HepG2 (cell line): ENCODE data around the gene PRR12. TPM values are rescaled to one million over a fixed set of nuclear protein-coding genes. Genes with fewer than 3 reads are reported as not detected.

ENCODE experiments used
- ATAC-seq: fragments of 200-7000 bp; cut with Tn5 transposase; 3 replicates; pipeline ENCODE4 v1.9.1; 2020; ENCODE audit warnings: mild to moderate bottlenecking, moderate library complexity
- BruUV-seq: library from RNA; stranded (reverse); fragments of 400-500 nt; replicated peaks from 2 replicates; lab custom pipeline; 2021; lab: Mats Ljungman, UMichigan
- CTCF ChIA-PET: fragments of 300-600 bp; formaldehyde crosslinking; extraction: SDS; loops from one replicate; lab custom pipeline; 2021; ENCODE audit warnings: low total read pairs, inconsistent platforms, low intra/inter-chr PET ratio; lab: Yijun Ruan, JAX
- POLR2A ChIA-PET: fragments of 350-600 bp; sonication (Branson Sonifier 250); formaldehyde crosslinking; loops from one replicate; lab custom pipeline; 2020; ENCODE audit warnings: antibody characterized with exemption, inconsistent platforms; lab: Yijun Ruan, JAX
- DNase-seq: peaks from one replicate; pipeline ENCODE4 v3.0.0-alpha.2; 2015; ENCODE audit warnings: low spot score
- FAIRE-seq: peaks from 3 replicates; lab custom pipeline; 2011; peaks lifted over from hg19 to GRCh38; lab: Jason Lieb, UNC
- H2AFZ ChIP-seq: one replicate; pipeline ENCODE4 v1.6.1; 2011; ENCODE audit warnings: low read length, inconsistent platforms
- H3K27ac ChIP-seq: fragments of 300-600 bp; 3 replicates; pipeline ENCODE4 v1.8.0; 2011; ENCODE audit warnings: mixed run types, mild to moderate bottlenecking, mixed read lengths, low read length, inconsistent platforms; ENCODE audit not compliant: insufficient read depth; ENCODE audit errors: extremely low read length
- H3K27me3 ChIP-seq, 2 experiments: fragments of 200-600 bp in 1 of 2; 2 replicates in 1 of 2; 3 replicates in 1 of 2; pipeline versions ENCODE4 v1.6.0 to v1.8.0; 2011; ENCODE audit warnings: low read length in 2 of 2, mild to moderate bottlenecking in 2 of 2, moderate library complexity in 2 of 2, inconsistent platforms in 1 of 2; ENCODE audit not compliant: insufficient read depth in 2 of 2, control insufficient read depth in 1 of 2
- H3K36me3 ChIP-seq, 2 experiments: fragments of 200-600 bp in 1 of 2; replicated peaks in 1 of 2; 2 replicates in 1 of 2; 3 replicates in 1 of 2; pipeline versions ENCODE4 v1.5.1 to v1.8.0; 2011; ENCODE audit warnings: low read length in 2 of 2, inconsistent platforms in 1 of 2; ENCODE audit not compliant: insufficient read depth in 2 of 2, control insufficient read depth in 1 of 2
- H3K4me1 ChIP-seq: 2 replicates; pipeline ENCODE4 v1.5.1; 2012; ENCODE audit warnings: low read length, inconsistent platforms; ENCODE audit not compliant: insufficient read depth
- H3K4me2 ChIP-seq: 2 replicates; pipeline ENCODE4 v1.6.0; 2011; ENCODE audit warnings: low read depth, low read length, inconsistent platforms
- H3K4me3 ChIP-seq, 3 experiments: fragments of 200-600 bp in 1 of 3; sonication (generic), shearing (Covaris generic) in 1 of 3; replicated peaks in 1 of 3; 2 replicates each; pipeline ENCODE4 v1.5.1; 2011 to 2016; ENCODE audit warnings: low read length in 3 of 3, inconsistent platforms in 2 of 3, low read depth in 2 of 3, mild to moderate bottlenecking in 2 of 3, control low read depth in 1 of 3, mixed read lengths in 1 of 3; ENCODE audit not compliant: insufficient read depth in 1 of 3
- H3K79me2 ChIP-seq: one replicate; pipeline ENCODE4 v1.6.1; 2011; ENCODE audit warnings: low read length, inconsistent platforms; ENCODE audit not compliant: insufficient read depth
- H3K9ac ChIP-seq: 2 replicates; pipeline ENCODE4 v1.6.0; 2011; ENCODE audit warnings: mild to moderate bottlenecking, low read depth, low read length, inconsistent platforms; ENCODE audit not compliant: insufficient read depth
- H3K9me3 ChIP-seq: 2 replicates; pipeline ENCODE4 v1.5.1; 2012; ENCODE audit warnings: mild to moderate bottlenecking, low read length
- H4K20me1 ChIP-seq: 2 replicates; pipeline ENCODE4 v1.6.0; 2011; ENCODE audit warnings: inconsistent platforms, mild to moderate bottlenecking, low read length, moderate library complexity; ENCODE audit not compliant: insufficient read depth
- ARNT ChIP-seq: fragments of 450-650 bp; IDR thresholded peaks from 2 replicates; pipeline ENCODE4 v1.6.1; 2017
- CHCHD3 ChIP-seq: sonication (generic); formaldehyde crosslinking; IDR thresholded peaks from 2 replicates; pipeline ENCODE4 v1.8.0; 2022; ENCODE audit warnings: mild to moderate bottlenecking, missing genetic modification reagents, moderate library complexity
- KLF15 ChIP-seq: sonication (generic); formaldehyde crosslinking; IDR thresholded peaks from 2 replicates; pipeline ENCODE4 v1.8.1; 2023; ENCODE audit warnings: borderline replicate concordance, mild to moderate bottlenecking, inconsistent platforms, missing genetic modification reagents, mixed read lengths
- PAWR ChIP-seq: sonication (generic); formaldehyde crosslinking; IDR thresholded peaks from 2 replicates; pipeline ENCODE4 v1.4.0; 2020; ENCODE audit warnings: missing genetic modification reagents, mild to moderate bottlenecking, borderline replicate concordance
- PITX1 ChIP-seq: sonication (generic); formaldehyde crosslinking; IDR thresholded peaks from 2 replicates; pipeline ENCODE4 v1.5.1; 2020; ENCODE audit warnings: mild to moderate bottlenecking, missing genetic modification reagents
- ZNF160 ChIP-seq: sonication (generic); formaldehyde crosslinking; IDR thresholded peaks from 2 replicates; pipeline ENCODE4 v1.8.0; 2022; ENCODE audit warnings: mild to moderate bottlenecking, inconsistent platforms, missing genetic modification reagents
- ZNF20 ChIP-seq: sonication (generic); formaldehyde crosslinking; IDR thresholded peaks from 2 replicates; pipeline ENCODE4 v1.4.0; 2020; ENCODE audit warnings: mild to moderate bottlenecking, moderate library complexity, missing genetic modification reagents
- ZNF225 ChIP-seq: sonication (generic); formaldehyde crosslinking; IDR thresholded peaks from 2 replicates; pipeline ENCODE4 v1.4.0; 2020; ENCODE audit warnings: mild to moderate bottlenecking, missing genetic modification reagents
- ZNF510 ChIP-seq: sonication (generic); formaldehyde crosslinking; IDR thresholded peaks from 2 replicates; pipeline ENCODE4 v1.4.0; 2020; ENCODE audit warnings: low read depth, mild to moderate bottlenecking, missing genetic modification reagents
- ZNF766 ChIP-seq: sonication (generic); formaldehyde crosslinking; IDR thresholded peaks from 2 replicates; pipeline ENCODE4 v1.5.0; 2020; ENCODE audit warnings: missing genetic modification reagents, borderline replicate concordance
- ZNF878 ChIP-seq: sonication (generic); formaldehyde crosslinking; IDR thresholded peaks from 2 replicates; pipeline ENCODE4 v1.8.1; 2023; ENCODE audit warnings: mild to moderate bottlenecking, missing genetic modification reagents, moderate library complexity
- ZSCAN12 ChIP-seq: sonication (generic); formaldehyde crosslinking; IDR thresholded peaks from 2 replicates; pipeline ENCODE4 v1.9.0; 2021; ENCODE audit warnings: mild to moderate bottlenecking, missing genetic modification reagents
- WGBS: methylation state at CpG from one replicate; pipeline ENCODE4 v1.1.6; 2017; ENCODE audit warnings: low lambda C conversion rate; 5-methylcytosine and 5-hydroxymethylcytosine counted together
- in situ Hi-C: cut with HindIII; loops from 2 replicates; pipeline ENCODE4 v1.10.0; 2017; ENCODE audit warnings: low pct_unique_long_range_greater_than_20kb; ENCODE audit not compliant: extremely low pct_ligation_motif_present
- intact Hi-C: fragments of 100-400 bp; cut with micrococcal nuclease; formaldehyde crosslinking; loops from one replicate; pipeline ENCODE4 v1.10.0; 2022; ENCODE audit not compliant: unreplicated experiment
- polyA plus RNA-seq, 8 experiments: library from polyadenylated mRNA; depleted of rRNA in 3 of 8; stranded (reverse) in 7 of 8; unstranded in 1 of 8; fragments of >200 nt; fragmentation: Illumina TruSeq in 4 of 8; extraction: Trizol in 4 of 8; gene quantifications; 2 replicates each; pipeline versions ENCODE4 v1.2.1 to v1.2.3, GENCODE V29; 2011 to 2016; ENCODE audit warnings: low read depth in 4 of 8, missing spikeins in 1 of 8, mixed read lengths in 1 of 8; ENCODE audit not compliant: insufficient read depth in 1 of 8
- total RNA-seq, 5 experiments: library from RNA; depleted of rRNA; stranded (reverse); fragments of >200 nt; fragmentation: Illumina TruSeq; extraction: Trizol; gene quantifications; 2 replicates each; pipeline ENCODE4 v1.2.3, GENCODE V29; 2016; ENCODE audit warnings: low read depth in 1 of 5
- TF ChIP-seq, protein P1 (sequence below): sonication (generic); formaldehyde crosslinking; IDR thresholded peaks from 2 replicates; pipeline ENCODE4 v1.4.0; 2020; ENCODE audit warnings: mild to moderate bottlenecking, missing genetic modification reagents
- TF ChIP-seq, protein P2 (sequence below): sonication (generic); formaldehyde crosslinking; IDR thresholded peaks from 2 replicates; pipeline ENCODE4 v1.8.0; 2022; ENCODE audit warnings: missing genetic modification reagents, mild to moderate bottlenecking, borderline replicate concordance
- TF ChIP-seq, protein P3 (sequence below): sonication (generic); formaldehyde crosslinking; IDR thresholded peaks from 2 replicates; pipeline ENCODE4 v1.8.1; 2023; ENCODE audit warnings: mild to moderate bottlenecking, missing genetic modification reagents
- TF ChIP-seq, protein P4 (sequence below): sonication (generic); formaldehyde crosslinking; IDR thresholded peaks from 2 replicates; pipeline ENCODE4 v1.4.0; 2020; ENCODE audit warnings: missing genetic modification reagents
- TF ChIP-seq, protein P5 (sequence below): fragments of 450-650 bp; IDR thresholded peaks from 2 replicates; pipeline ENCODE4 v1.6.1; 2017

Gene PRR12
- total and polyA plus RNA-seq, 2 of the 13 experiments (the other 11 are each of a cell fraction or from before 2014, with no cell fraction given), result 0.62 to 1.5 TPM

DNA sequence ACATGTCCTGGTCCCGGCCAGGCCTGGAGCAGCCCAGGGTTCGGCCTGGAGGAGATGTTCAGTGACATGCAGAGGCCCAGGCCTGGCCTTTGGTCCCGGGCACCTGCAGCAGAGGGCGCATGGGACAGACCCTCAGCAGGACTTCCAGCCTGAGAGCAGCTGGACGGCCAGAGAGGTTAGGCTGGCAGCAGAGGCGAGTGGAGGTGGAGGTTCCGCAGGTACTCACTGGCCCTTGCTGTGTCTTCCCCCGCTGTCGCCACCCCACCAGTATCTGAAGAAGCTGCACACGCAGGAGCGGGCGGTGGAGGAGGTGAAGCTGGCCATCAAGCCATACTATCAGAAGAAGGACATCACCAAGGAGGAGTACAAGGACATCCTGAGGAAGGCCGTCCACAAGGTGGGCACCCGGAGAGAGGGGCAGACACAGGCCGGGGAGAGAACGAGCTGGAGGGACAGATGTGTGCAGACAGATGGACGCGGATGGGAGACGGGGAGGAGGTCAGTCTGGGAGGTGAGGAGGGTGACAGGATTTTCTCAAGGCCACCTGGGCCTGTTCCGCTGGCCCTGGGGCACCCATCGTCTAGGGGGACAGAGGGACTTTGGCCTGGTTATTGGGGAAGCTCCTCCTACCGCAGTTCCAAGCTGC, 66.6 kb downstream of the PRR12 start:
- in situ Hi-C loops, result no loop called here
- no TSS peak for BruUV-seq
- H4K20me1 ChIP-seq, result no peaks in the 10 kb centered on the region
- intact Hi-C loops, result no loop called here
- no peak overlapping the region for H3K4me3 ChIP-seq
- no peak overlapping the region for H2AFZ ChIP-seq
- no peaks in the 10 kb centered on the region for H3K79me2 ChIP-seq
- 95% methylated on average over 17 of the region's 22 CpGs for WGBS
- FAIRE-seq (no peak), ATAC-seq (no peak), DNase-seq (no peak)
- no peaks in the 10 kb centered on the region for H3K27me3 ChIP-seq
- no peak overlapping the region for H3K9ac ChIP-seq
- H3K36me3 ChIP-seq, result peaks cover 27 to 81% of the 10 kb centered on the region in 2 experiments
- ChIA-PET POLR2A (interaction anchor here (1.1 to 2.1 kb wide), 2 partner anchors 10 to 15 kb away, joined by 3 to 7 read pairs; partner anchors contain the start of gene SCAF1), CTCF (no interaction called here)
- no peak overlapping the region for H3K27ac ChIP-seq
- H3K4me2 ChIP-seq, result no peak overlapping the region
- H3K4me1 ChIP-seq, result peaks cover 14% of the 10 kb centered on the region; the same call in 1 of the 2 replicates
- no peaks in the 10 kb centered on the region for H3K9me3 ChIP-seq
- TF ChIP-seq, protein P1, sequence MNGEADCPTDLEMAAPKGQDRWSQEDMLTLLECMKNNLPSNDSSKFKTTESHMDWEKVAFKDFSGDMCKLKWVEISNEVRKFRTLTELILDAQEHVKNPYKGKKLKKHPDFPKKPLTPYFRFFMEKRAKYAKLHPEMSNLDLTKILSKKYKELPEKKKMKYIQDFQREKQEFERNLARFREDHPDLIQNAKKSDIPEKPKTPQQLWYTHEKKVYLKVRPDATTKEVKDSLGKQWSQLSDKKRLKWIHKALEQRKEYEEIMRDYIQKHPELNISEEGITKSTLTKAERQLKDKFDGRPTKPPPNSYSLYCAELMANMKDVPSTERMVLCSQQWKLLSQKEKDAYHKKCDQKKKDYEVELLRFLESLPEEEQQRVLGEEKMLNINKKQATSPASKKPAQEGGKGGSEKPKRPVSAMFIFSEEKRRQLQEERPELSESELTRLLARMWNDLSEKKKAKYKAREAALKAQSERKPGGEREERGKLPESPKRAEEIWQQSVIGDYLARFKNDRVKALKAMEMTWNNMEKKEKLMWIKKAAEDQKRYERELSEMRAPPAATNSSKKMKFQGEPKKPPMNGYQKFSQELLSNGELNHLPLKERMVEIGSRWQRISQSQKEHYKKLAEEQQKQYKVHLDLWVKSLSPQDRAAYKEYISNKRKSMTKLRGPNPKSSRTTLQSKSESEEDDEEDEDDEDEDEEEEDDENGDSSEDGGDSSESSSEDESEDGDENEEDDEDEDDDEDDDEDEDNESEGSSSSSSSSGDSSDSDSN (CRISPR knock-in tag), result no peak
- TF ChIP-seq ZNF225 (CRISPR knock-in tag) (no peak), CHCHD3 (no peak), ARNT (no peak), KLF15 (CRISPR knock-in tag) (no peak), ZNF878 (no peak), ZSCAN12 (CRISPR knock-in tag) (no peak), PAWR (CRISPR knock-in tag) (no peak), PITX1 (CRISPR knock-in tag) (no peak), ZNF510 (CRISPR knock-in tag) (no peak), ZNF766 (CRISPR knock-in tag) (no peak), ZNF20 (CRISPR knock-in tag) (no peak), ZNF160 (CRISPR knock-in tag) (no peak)
- TF ChIP-seq, protein P2, sequence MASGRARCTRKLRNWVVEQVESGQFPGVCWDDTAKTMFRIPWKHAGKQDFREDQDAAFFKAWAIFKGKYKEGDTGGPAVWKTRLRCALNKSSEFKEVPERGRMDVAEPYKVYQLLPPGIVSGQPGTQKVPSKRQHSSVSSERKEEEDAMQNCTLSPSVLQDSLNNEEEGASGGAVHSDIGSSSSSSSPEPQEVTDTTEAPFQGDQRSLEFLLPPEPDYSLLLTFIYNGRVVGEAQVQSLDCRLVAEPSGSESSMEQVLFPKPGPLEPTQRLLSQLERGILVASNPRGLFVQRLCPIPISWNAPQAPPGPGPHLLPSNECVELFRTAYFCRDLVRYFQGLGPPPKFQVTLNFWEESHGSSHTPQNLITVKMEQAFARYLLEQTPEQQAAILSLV (CRISPR knock-in tag), result no peak
- TF ChIP-seq, protein P3, sequence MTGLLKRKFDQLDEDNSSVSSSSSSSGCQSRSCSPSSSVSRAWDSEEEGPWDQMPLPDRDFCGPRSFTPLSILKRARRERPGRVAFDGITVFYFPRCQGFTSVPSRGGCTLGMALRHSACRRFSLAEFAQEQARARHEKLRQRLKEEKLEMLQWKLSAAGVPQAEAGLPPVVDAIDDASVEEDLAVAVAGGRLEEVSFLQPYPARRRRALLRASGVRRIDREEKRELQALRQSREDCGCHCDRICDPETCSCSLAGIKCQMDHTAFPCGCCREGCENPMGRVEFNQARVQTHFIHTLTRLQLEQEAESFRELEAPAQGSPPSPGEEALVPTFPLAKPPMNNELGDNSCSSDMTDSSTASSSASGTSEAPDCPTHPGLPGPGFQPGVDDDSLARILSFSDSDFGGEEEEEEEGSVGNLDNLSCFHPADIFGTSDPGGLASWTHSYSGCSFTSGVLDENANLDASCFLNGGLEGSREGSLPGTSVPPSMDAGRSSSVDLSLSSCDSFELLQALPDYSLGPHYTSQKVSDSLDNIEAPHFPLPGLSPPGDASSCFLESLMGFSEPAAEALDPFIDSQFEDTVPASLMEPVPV (CRISPR knock-in tag), result no peak
- TF ChIP-seq, protein P4, sequence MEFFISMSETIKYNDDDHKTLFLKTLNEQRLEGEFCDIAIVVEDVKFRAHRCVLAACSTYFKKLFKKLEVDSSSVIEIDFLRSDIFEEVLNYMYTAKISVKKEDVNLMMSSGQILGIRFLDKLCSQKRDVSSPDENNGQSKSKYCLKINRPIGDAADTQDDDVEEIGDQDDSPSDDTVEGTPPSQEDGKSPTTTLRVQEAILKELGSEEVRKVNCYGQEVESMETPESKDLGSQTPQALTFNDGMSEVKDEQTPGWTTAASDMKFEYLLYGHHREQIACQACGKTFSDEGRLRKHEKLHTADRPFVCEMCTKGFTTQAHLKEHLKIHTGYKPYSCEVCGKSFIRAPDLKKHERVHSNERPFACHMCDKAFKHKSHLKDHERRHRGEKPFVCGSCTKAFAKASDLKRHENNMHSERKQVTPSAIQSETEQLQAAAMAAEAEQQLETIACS (CRISPR knock-in tag), result no peak
- TF ChIP-seq, protein P5, sequence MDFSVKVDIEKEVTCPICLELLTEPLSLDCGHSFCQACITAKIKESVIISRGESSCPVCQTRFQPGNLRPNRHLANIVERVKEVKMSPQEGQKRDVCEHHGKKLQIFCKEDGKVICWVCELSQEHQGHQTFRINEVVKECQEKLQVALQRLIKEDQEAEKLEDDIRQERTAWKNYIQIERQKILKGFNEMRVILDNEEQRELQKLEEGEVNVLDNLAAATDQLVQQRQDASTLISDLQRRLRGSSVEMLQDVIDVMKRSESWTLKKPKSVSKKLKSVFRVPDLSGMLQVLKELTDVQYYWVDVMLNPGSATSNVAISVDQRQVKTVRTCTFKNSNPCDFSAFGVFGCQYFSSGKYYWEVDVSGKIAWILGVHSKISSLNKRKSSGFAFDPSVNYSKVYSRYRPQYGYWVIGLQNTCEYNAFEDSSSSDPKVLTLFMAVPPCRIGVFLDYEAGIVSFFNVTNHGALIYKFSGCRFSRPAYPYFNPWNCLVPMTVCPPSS, result no peak
